DND-41 (cell line): ENCODE measurements around the gene CACNA1H.

Experiments used
- ATAC-seq: fragments of 200-7000 bp; cut with Tn5 transposase; 3 replicates; pipeline ENCODE4 v1.9.1; 2021; ENCODE audit warnings: low read depth; ENCODE audit not compliant: insufficient read depth
- DNase-seq: peaks from one replicate; pipeline ENCODE4 v3.0.0-alpha.2; 2020
- H2AFZ ChIP-seq: 2 replicates; pipeline ENCODE4 v1.6.0; 2012; ENCODE audit warnings: low read depth, low read length
- H3K27ac ChIP-seq: 2 replicates; pipeline ENCODE4 v1.5.1; 2012; ENCODE audit warnings: low read length, inconsistent platforms
- H3K27me3 ChIP-seq: fragments of 200-600 bp; sonication (generic); 2 replicates; pipeline ENCODE4 v1.6.0; 2012; ENCODE audit warnings: low read length, mild to moderate bottlenecking, inconsistent platforms; ENCODE audit not compliant: insufficient read depth, poor library complexity
- H3K36me3 ChIP-seq: 2 replicates; pipeline ENCODE4 v1.5.1; 2012; ENCODE audit warnings: low read length, inconsistent platforms; ENCODE audit not compliant: insufficient read depth
- H3K4me1 ChIP-seq: 2 replicates; pipeline ENCODE4 v1.5.1; 2012; ENCODE audit warnings: mild to moderate bottlenecking, low read length; ENCODE audit not compliant: insufficient read depth
- H3K4me2 ChIP-seq: 2 replicates; pipeline ENCODE4 v1.6.0; 2012; ENCODE audit warnings: mild to moderate bottlenecking, moderate library complexity, low read length, inconsistent platforms; ENCODE audit not compliant: insufficient read depth
- H3K4me3 ChIP-seq, 2 experiments: fragments of 200-600 bp in 1 of 2; shearing (Covaris generic) in 1 of 2; 2 replicates each; pipeline ENCODE4 v1.5.1; 2012 to 2016; ENCODE audit warnings: inconsistent platforms in 2 of 2, low read length in 2 of 2, mild to moderate bottlenecking in 2 of 2, low read depth in 1 of 2, moderate library complexity in 1 of 2
- H3K79me2 ChIP-seq: 2 replicates; pipeline ENCODE4 v1.6.0; 2012; ENCODE audit warnings: low read length, inconsistent platforms; ENCODE audit not compliant: insufficient read depth
- H3K9ac ChIP-seq: 2 replicates; pipeline ENCODE4 v1.6.0; 2012; ENCODE audit warnings: low read depth, mild to moderate bottlenecking, inconsistent platforms, low read length, moderate library complexity
- H3K9me3 ChIP-seq: 2 replicates; pipeline ENCODE4 v1.5.1; 2012; ENCODE audit warnings: low read length, moderate library complexity, mild to moderate bottlenecking, inconsistent platforms; ENCODE audit not compliant: insufficient read depth, severe bottlenecking
- H4K20me1 ChIP-seq: 2 replicates; pipeline ENCODE4 v1.6.0; 2012; ENCODE audit warnings: low read length; ENCODE audit not compliant: insufficient read depth
- CTCF ChIP-seq: IDR thresholded peaks from 2 replicates; pipeline ENCODE4 v1.5.1; 2012; ENCODE audit warnings: borderline replicate concordance, low read length, moderate library complexity, mild to moderate bottlenecking; ENCODE audit not compliant: poor library complexity, severe bottlenecking; ENCODE audit errors: extremely low read depth
- EZH2 ChIP-seq: IDR thresholded peaks from 3 replicates; pipeline ENCODE4 v1.6.1; 2012; ENCODE audit warnings: borderline replicate concordance, low read depth, mild to moderate bottlenecking, moderate library complexity, low read length, inconsistent platforms; ENCODE audit not compliant: severe bottlenecking

Gene CACNA1H

GRCh38 chr16:1170076-1170418 is 17.1 kb downstream of the CACNA1H start:
- H2AFZ ChIP-seq: no peak overlapping the region
- H3K4me1 ChIP-seq: no peaks in the 10 kb centered on the region

GRCh38 chr16:1171001-1171400 is 18.1 kb downstream of the CACNA1H start:
- Histone ChIP-seq H3K4me1 (no peaks in the 10 kb centered on the region), H4K20me1 (peaks cover 13% of the 10 kb centered on the region; the same call in 1 of the 2 replicates), H3K27ac (no peak overlapping the region), H2AFZ (no peak overlapping the region), H3K9me3 (no peaks in the 10 kb centered on the region), H3K9ac (no peak overlapping the region), H3K79me2 (no peaks in the 10 kb centered on the region), H3K4me2 (no peak overlapping the region), H3K4me3 (no peak overlapping the region), H3K36me3 (no peaks in the 10 kb centered on the region), H3K27me3 (no peaks in the 10 kb centered on the region)
- no peak for DNase-seq
- no peak for TF ChIP-seq CTCF
- TF ChIP-seq EZH2: no peak
- no peak for ATAC-seq

More at GRCh38 chr16:1170076-1170418, 17.1 kb downstream of the CACNA1H start:
- no peak for ATAC-seq
- Histone ChIP-seq H3K27me3 (no peaks in the 10 kb centered on the region), H3K27ac (no peak overlapping the region), H3K79me2 (no peaks in the 10 kb centered on the region), H3K9ac (no peak overlapping the region), H3K9me3 (no peaks in the 10 kb centered on the region), H3K36me3 (no peaks in the 10 kb centered on the region), H3K4me2 (no peak overlapping the region), H4K20me1 (peaks cover 11% of the 10 kb centered on the region; the same call in 1 of the 2 replicates), H3K4me3 (no peak overlapping the region)
- no peak for DNase-seq
- TF ChIP-seq CTCF (no peak), EZH2 (no peak)

GRCh38 chr16:1171854-1172428 is 19.0 kb downstream of the CACNA1H start:
- Histone ChIP-seq H2AFZ (no peak overlapping the region), H4K20me1 (peaks cover 12% of the 10 kb centered on the region; the same call in 1 of the 2 replicates), H3K4me1 (no peaks in the 10 kb centered on the region), H3K9me3 (no peaks in the 10 kb centered on the region), H3K79me2 (no peaks in the 10 kb centered on the region), H3K36me3 (no peaks in the 10 kb centered on the region), H3K4me3 (no peak overlapping the region), H3K9ac (no peak overlapping the region), H3K4me2 (no peak overlapping the region), H3K27me3 (no peaks in the 10 kb centered on the region), H3K27ac (no peak overlapping the region)
- ATAC-seq (no peak), DNase-seq (no peak)
- no peak for TF ChIP-seq CTCF
- no peak for TF ChIP-seq EZH2

- Histone ChIP-seq H3K27ac (no peak overlapping the region), H3K36me3 (no peaks in the 10 kb centered on the region), H3K4me1 (no peaks in the 10 kb centered on the region), H3K27me3 (no peaks in the 10 kb centered on the region), H3K9me3 (no peaks in the 10 kb centered on the region), H3K79me2 (no peaks in the 10 kb centered on the region), H2AFZ (no peak overlapping the region), H3K4me2 (no peak overlapping the region), H3K9ac (no peak overlapping the region), H4K20me1 (peaks cover 10% of the 10 kb centered on the region; the same call in 1 of the 2 replicates), H3K4me3 (no peak overlapping the region)
- TF ChIP-seq CTCF (no peak), EZH2 (no peak)
- DNase-seq (no peak), ATAC-seq (no peak)
Observed at GRCh38 chr16:1172651-1173050, 19.7 kb downstream of the CACNA1H start.
